Measurements from ENCODE around the gene SMIM29. TPM values are rescaled to one million over a fixed set of nuclear protein-coding genes. Genes with fewer than 3 reads are reported as not detected.

Gene SMIM29
- total RNA-seq, 6 experiments from 2014 or later, result 5.0 to 13.4 (median 8.8) TPM

DNA sequence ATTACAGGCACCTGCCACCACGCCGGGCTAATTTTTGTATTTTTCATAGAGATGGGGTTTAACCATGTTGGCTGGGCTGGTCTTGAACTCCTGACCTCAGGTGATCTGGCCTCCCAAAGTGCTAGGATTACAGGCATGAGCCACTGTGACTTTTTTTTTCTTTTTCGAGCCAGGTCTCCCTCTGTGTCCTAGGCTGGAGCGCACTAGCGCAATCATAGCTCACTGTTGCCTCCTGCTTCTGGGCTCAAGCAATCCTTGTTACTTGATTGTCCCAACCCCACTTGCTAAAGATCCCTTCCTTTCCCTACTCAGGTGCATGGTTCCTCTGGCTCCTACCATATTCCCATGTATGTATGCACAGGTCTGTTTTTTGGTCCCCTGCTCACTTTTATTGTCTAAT is 27.4 kb upstream of the SMIM29 start:
- Histone ChIP-seq H3K4me1 (peaks cover 0 to 10% (median 3%) of the 10 kb centered on the region in 4 donors), H3K4me3 (no peak overlapping the region), H3K27ac (no peak overlapping the region), H3K9me3 (no peaks in the 10 kb centered on the region), H3K27me3 (no peaks in the 10 kb centered on the region), H3K36me3 (peaks cover 0 to 7% (median 0%) of the 10 kb centered on the region in 4 donors)
- no CpG with 5 or more reads among the region's 5 CpGs for WGBS (ENCODE audit: insufficient coverage, low coverage, low lambda C conversion rate, missing lambda C conversion rate)
- DNase-seq (no peak), ATAC-seq (no peak)
- intact Hi-C loops (cut with DNase I), result no loop called here
- TF ChIP-seq, protein P1, sequence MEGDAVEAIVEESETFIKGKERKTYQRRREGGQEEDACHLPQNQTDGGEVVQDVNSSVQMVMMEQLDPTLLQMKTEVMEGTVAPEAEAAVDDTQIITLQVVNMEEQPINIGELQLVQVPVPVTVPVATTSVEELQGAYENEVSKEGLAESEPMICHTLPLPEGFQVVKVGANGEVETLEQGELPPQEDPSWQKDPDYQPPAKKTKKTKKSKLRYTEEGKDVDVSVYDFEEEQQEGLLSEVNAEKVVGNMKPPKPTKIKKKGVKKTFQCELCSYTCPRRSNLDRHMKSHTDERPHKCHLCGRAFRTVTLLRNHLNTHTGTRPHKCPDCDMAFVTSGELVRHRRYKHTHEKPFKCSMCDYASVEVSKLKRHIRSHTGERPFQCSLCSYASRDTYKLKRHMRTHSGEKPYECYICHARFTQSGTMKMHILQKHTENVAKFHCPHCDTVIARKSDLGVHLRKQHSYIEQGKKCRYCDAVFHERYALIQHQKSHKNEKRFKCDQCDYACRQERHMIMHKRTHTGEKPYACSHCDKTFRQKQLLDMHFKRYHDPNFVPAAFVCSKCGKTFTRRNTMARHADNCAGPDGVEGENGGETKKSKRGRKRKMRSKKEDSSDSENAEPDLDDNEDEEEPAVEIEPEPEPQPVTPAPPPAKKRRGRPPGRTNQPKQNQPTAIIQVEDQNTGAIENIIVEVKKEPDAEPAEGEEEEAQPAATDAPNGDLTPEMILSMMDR (IDR thresholded peaks at IDR 0.05), result no peak
- TF ChIP-seq POLR2A (IDR thresholded peaks at IDR 0.05), result no peak

DNA sequence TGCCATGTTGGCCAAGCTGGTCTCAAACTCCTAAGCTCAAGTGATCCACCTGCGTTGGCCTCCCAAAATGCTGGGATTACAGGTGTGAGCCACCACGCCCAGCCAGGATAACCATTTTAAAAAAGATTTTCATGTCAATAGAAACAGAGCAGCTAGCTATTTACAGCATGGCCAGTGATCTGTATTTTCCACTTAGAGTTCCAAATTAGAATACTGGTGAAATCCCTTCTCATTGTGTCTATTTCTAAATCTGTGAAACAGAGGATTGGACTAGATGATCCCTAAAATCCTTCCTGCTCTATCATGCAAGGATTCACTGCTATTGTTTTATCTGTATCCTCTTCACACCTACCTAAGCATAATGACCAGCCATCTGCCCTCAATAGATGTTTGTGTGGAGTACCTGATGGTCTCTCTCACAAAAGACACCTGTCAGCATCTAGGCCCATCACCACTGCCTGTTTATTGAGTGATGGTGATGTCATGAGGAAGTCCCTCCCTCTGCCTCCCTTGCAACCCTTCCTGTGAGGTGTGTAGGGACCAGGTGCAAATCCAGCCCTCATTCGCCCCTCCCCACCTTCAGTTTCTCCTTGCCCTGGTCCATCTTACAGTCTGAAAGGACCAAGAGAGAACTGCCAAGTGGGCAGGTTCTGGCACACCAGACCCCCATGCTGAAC is 26.5 kb upstream of the SMIM29 start:
- no peak overlapping the region for H3K27ac ChIP-seq
- WGBS (ENCODE audit: insufficient coverage, low coverage, low lambda C conversion rate, missing lambda C conversion rate), result 100% methylated on average over 3 of the region's 3 CpGs

DNA sequence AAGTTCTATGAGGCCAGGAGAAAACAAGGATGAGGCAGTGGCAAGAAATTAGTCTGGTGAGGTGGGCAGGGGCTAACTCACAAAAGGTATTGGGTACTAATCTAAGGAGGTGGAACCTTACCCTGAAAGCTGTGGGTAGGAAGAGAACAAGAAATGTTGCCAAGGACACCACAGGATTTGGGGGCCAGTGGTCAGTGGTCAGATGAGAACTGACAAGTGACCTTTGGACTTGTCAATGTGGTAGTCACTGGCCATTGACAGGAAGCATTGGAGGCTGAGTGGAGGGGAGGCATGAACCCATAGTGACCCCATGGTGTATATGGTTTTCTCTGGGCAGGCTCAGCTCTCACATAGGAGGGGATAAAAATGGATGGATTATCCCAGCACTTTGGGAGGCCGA is 25.3 kb upstream of the SMIM29 start:
- Histone ChIP-seq H3K36me3 (peaks cover 0 to 2% (median 0%) of the 10 kb centered on the region in 4 donors), H3K4me1 (peaks cover 0 to 10% (median 3%) of the 10 kb centered on the region in 4 donors), H3K4me3 (no peak overlapping the region), H3K27me3 (no peaks in the 10 kb centered on the region), H3K27ac (no peak overlapping the region), H3K9me3 (no peaks in the 10 kb centered on the region)
- intact Hi-C loops (cut with DNase I), result no loop called here
- ATAC-seq, result no peak
- DNase-seq, result no peak
- 100% methylated on average over 1 of the region's 1 CpG for WGBS (ENCODE audit: insufficient coverage, low coverage, low lambda C conversion rate, missing lambda C conversion rate)
- TF ChIP-seq, protein P1 (IDR thresholded peaks at IDR 0.05), result no peak
- TF ChIP-seq POLR2A (IDR thresholded peaks at IDR 0.05), result no peak

More for the DNA sequence above, 26.5 kb upstream of the SMIM29 start:
- ATAC-seq (no peak), DNase-seq (no peak)
- TF ChIP-seq POLR2A (IDR thresholded peaks at IDR 0.05), result no peak
- H3K9me3 ChIP-seq, result no peaks in the 10 kb centered on the region
- intact Hi-C loops (cut with DNase I), result no loop called here
- H3K27me3 ChIP-seq, result no peaks in the 10 kb centered on the region
- H3K4me1 ChIP-seq, result peaks cover 0 to 10% (median 3%) of the 10 kb centered on the region in 4 donors
- peaks cover 0 to 7% (median 0%) of the 10 kb centered on the region in 4 donors for H3K36me3 ChIP-seq
- H3K4me3 ChIP-seq, result no peak overlapping the region

DNA sequence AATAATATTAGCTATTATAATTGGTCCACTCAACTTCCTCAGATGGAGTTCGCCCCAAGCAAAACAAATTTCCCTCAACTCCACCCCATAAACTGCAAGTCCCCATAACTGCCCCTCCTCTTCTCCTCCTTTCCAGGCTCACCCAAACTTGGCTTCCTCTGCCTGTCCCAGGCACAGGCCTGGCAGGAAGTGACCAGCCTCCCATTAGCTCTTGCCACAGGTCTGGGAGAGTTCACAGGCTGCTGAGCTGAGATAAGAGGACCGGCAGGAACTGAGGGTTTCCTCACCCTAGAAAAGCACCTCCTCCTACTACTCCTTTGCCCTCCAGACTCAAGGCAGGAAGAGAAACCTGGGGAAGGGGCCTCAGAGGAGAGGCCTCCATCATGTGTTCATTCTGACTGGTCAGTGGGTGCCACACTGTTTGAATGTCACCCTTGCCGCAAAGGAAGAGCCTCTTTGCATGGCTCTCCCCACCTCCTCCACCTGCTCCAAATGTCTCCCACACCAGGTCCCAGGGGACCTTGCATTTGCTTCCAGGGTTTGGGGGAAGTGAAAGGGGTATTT is 24.5 kb upstream of the SMIM29 start:
- intact Hi-C loops (cut with DNase I), result no loop called here
- Histone ChIP-seq H3K4me3 (no peak overlapping the region), H3K27ac (no peak overlapping the region), H3K36me3 (no peaks in the 10 kb centered on the region), H3K27me3 (no peaks in the 10 kb centered on the region), H3K4me1 (peaks cover 0 to 10% (median 3%) of the 10 kb centered on the region in 4 donors), H3K9me3 (no peaks in the 10 kb centered on the region)
- WGBS (ENCODE audit: insufficient coverage, low coverage, low lambda C conversion rate, missing lambda C conversion rate), result 35% methylated on average over 2 of the region's 3 CpGs
- peak; percentile 75 to 87 (median 83) for ATAC-seq
- peak in 2 of 3 donors; percentile 60 to 67 for DNase-seq
- TF ChIP-seq, protein P1 (IDR thresholded peaks at IDR 0.05), result no peak
- TF ChIP-seq POLR2A (IDR thresholded peaks at IDR 0.05), result no peak
